K562 (cell line): ENCODE measurements around the gene CERS3. TPM values are rescaled to one million over a fixed set of nuclear protein-coding genes. Genes with fewer than 3 reads are reported as not detected.

ENCODE experiments used
- ATAC-seq: fragments of 200-7000 bp; cut with Tn5 transposase; 3 replicates; pipeline ENCODE4 v1.9.1; 2020; ENCODE audit warnings: moderate library complexity
- BruUV-seq: library from RNA; stranded (reverse); fragments of 400-500 nt; replicated peaks from 2 replicates; lab custom pipeline; 2021; lab: Mats Ljungman, UMichigan
- CTCF ChIA-PET: fragments of 300-600 bp; formaldehyde crosslinking; extraction: SDS; loops from one replicate; lab custom pipeline; 2021; ENCODE audit warnings: low intra/inter-chr PET ratio; lab: Yijun Ruan, JAX
- POLR2A ChIA-PET: fragments of 300-600, 350-650 bp; sonication (Branson Sonifier 250); formaldehyde crosslinking; extraction: SDS; loops from one replicate; lab custom pipeline; 2021; ENCODE audit warnings: antibody characterized with exemption, inconsistent platforms; lab: Yijun Ruan, JAX
- DNase-seq, 4 experiments: peaks; one replicate each; pipeline versions ENCODE4 v3.0.0 to v3.0.0-alpha.2; 2011 to 2018; ENCODE audit warnings: low spot score in 3 of 4, mixed read lengths in 3 of 4; ENCODE audit errors: extremely low read depth in 1 of 4
- FAIRE-seq: peaks from 2 replicates; lab custom pipeline; 2011; peaks lifted over from hg19 to GRCh38; lab: Jason Lieb, UNC
- H2AFZ ChIP-seq: 2 replicates; pipeline ENCODE4 v1.6.0; 2011; ENCODE audit warnings: low read depth, low read length, control low read depth, inconsistent platforms
- H3K27ac ChIP-seq: fragments of 200-600 bp; 3 replicates; pipeline ENCODE4 v1.8.0; 2011; ENCODE audit warnings: low read depth, mild to moderate bottlenecking, control low read depth, inconsistent platforms, low read length, moderate library complexity, mixed read lengths; ENCODE audit errors: extremely low read depth
- H3K27me3 ChIP-seq, 2 experiments: fragments of 300-600 bp in 1 of 2; 2 replicates in 1 of 2; 3 replicates in 1 of 2; pipeline versions ENCODE4 v1.6.0 to v1.8.0; 2011; ENCODE audit warnings: inconsistent platforms in 2 of 2, low read length in 2 of 2, mild to moderate bottlenecking in 1 of 2, mixed read lengths in 1 of 2, moderate library complexity in 1 of 2; ENCODE audit not compliant: control insufficient read depth in 2 of 2, insufficient read depth in 2 of 2
- H3K36me3 ChIP-seq: fragments of 300-600 bp; 3 replicates; pipeline ENCODE4 v1.8.0; 2011; ENCODE audit warnings: mild to moderate bottlenecking, low read length, inconsistent platforms; ENCODE audit not compliant: control insufficient read depth, insufficient read depth
- H3K4me1 ChIP-seq, 2 experiments: fragments of 200-600 bp in 1 of 2; replicated peaks in 1 of 2; 2 replicates in 1 of 2; 3 replicates in 1 of 2; pipeline versions ENCODE4 v1.5.1 to v1.8.0; 2011; ENCODE audit warnings: inconsistent platforms in 2 of 2, low read length in 2 of 2, mild to moderate bottlenecking in 1 of 2, mixed read lengths in 1 of 2, moderate library complexity in 1 of 2; ENCODE audit not compliant: control insufficient read depth in 2 of 2, insufficient read depth in 2 of 2
- H3K4me2 ChIP-seq: 2 replicates; pipeline ENCODE4 v1.6.1; 2011; ENCODE audit warnings: low read length, control low read depth, inconsistent platforms, mixed read lengths; ENCODE audit not compliant: insufficient read depth
- H3K4me3 ChIP-seq: fragments of 200-600 bp; sonication (generic), shearing (Covaris generic); 2 replicates; pipeline ENCODE4 v1.5.1; 2016; ENCODE audit warnings: control low read depth, inconsistent platforms
- H3K79me2 ChIP-seq: fragments of 200-600 bp; 3 replicates; pipeline ENCODE4 v1.8.0; 2011; ENCODE audit warnings: low read length, inconsistent platforms; ENCODE audit not compliant: control insufficient read depth, insufficient read depth
- H3K9ac ChIP-seq, 2 experiments: 2 replicates each; pipeline versions ENCODE4 v1.6.0 to v1.6.1; 2011; ENCODE audit warnings: low read depth in 2 of 2, low read length in 2 of 2, control low read depth in 1 of 2, inconsistent platforms in 1 of 2, mild to moderate bottlenecking in 1 of 2, mixed read lengths in 1 of 2; ENCODE audit not compliant: insufficient read depth in 1 of 2
- H3K9me1 ChIP-seq: one replicate; pipeline ENCODE4 v1.6.0; 2011; ENCODE audit warnings: inconsistent platforms, mild to moderate bottlenecking, low read length, moderate library complexity; ENCODE audit not compliant: control insufficient read depth, insufficient read depth
- H3K9me3 ChIP-seq: replicated peaks from 2 replicates; pipeline ENCODE4 v1.5.1; 2011; ENCODE audit warnings: low read depth, low read length, inconsistent platforms; ENCODE audit not compliant: control insufficient read depth, insufficient read depth
- H4K20me1 ChIP-seq: replicated peaks from 2 replicates; pipeline ENCODE4 v1.6.1; 2011; ENCODE audit warnings: low read length, inconsistent platforms, mixed read lengths; ENCODE audit not compliant: control insufficient read depth, insufficient read depth
- KHSRP ChIP-seq: fragments of 450-650 bp; IDR thresholded peaks from 2 replicates; pipeline ENCODE4 v1.6.1; 2017
- KLF1 ChIP-seq: fragments of 450-650 bp; IDR thresholded peaks from 2 replicates; pipeline ENCODE4 v1.6.1; 2016; ENCODE audit warnings: missing genetic modification characterization, missing compliant biosample characterization
- MTF1 ChIP-seq: fragments of 250-450 bp; sonication (Bioruptor Pico); IDR thresholded peaks from 2 replicates; pipeline ENCODE4 v1.9.0; 2021; ENCODE audit warnings: moderate library complexity, mild to moderate bottlenecking, inconsistent platforms, borderline replicate concordance
- NCOR1 ChIP-seq: fragments of 450-650 bp; IDR thresholded peaks from 2 replicates; pipeline ENCODE4 v1.6.1; 2016; ENCODE audit warnings: mild to moderate bottlenecking, moderate library complexity
- NFATC3 ChIP-seq: fragments of 450-650 bp; IDR thresholded peaks from 2 replicates; pipeline ENCODE4 v1.6.1; 2017; ENCODE audit warnings: mild to moderate bottlenecking
- PHF8 ChIP-seq: fragments of 200-600 bp; sonication (generic); IDR thresholded peaks from 2 replicates; pipeline ENCODE4 v1.6.1; 2012; ENCODE audit warnings: mixed run types, mild to moderate bottlenecking, inconsistent platforms, low read length, moderate library complexity, borderline replicate concordance
- POLR2H ChIP-seq: IDR thresholded peaks from 2 replicates; pipeline ENCODE4 v1.6.1; 2016; ENCODE audit warnings: missing genetic modification characterization, low read depth, mild to moderate bottlenecking, control low read depth, missing compliant biosample characterization, moderate library complexity
- SP2 ChIP-seq: IDR thresholded peaks from 2 replicates; pipeline ENCODE4 v1.6.1; 2011; ENCODE audit warnings: mild to moderate bottlenecking, low read depth, low read length, moderate library complexity; ENCODE audit not compliant: poor library complexity, severe bottlenecking; ENCODE audit errors: extremely low read depth
- SRSF1 ChIP-seq: fragments of 200-400 bp; formaldehyde crosslinking; IDR thresholded peaks from 2 replicates; pipeline ENCODE4 v1.6.1; 2017; ENCODE audit warnings: mild to moderate bottlenecking, low read depth, low read length, moderate library complexity
- ZNF780A ChIP-seq: fragments of 250-450 bp; sonication (Bioruptor Pico); IDR thresholded peaks from 2 replicates; pipeline ENCODE4 v1.5.0; 2021; ENCODE audit warnings: mild to moderate bottlenecking
- WGBS: fragments of 100-300 bp; shearing (Covaris generic); methylation state at CpG from one replicate; pipeline ENCODE4 v1.1.6; 2016; ENCODE audit warnings: low coverage, mixed read lengths; ENCODE audit not compliant: insufficient coverage; ENCODE audit errors: missing lambda C conversion rate; 5-methylcytosine and 5-hydroxymethylcytosine counted together
- in situ Hi-C: fragments of 300-500 bp; cut with MboI; formaldehyde crosslinking; loops from 4 replicates; pipeline ENCODE4 v1.15.0; 2018; ENCODE audit warnings: inconsistent platforms, mixed read lengths
- intact Hi-C: fragments of 100-400 bp; cut with micrococcal nuclease; formaldehyde crosslinking; loops from 2 replicates; pipeline ENCODE4 v1.14.2; 2022
- polyA plus RNA-seq, 8 experiments: library from polyadenylated mRNA; depleted of rRNA in 4 of 8; stranded (reverse) in 5 of 8; unstranded in 3 of 8; fragments of >200 nt; fragmentation: Nextera tagmentation in 2 of 8; fragmentation: Illumina TruSeq in 1 of 8; extraction: Ambion mirVana in 2 of 8; extraction: Trizol in 1 of 8; gene quantifications; 2 replicates each; pipeline versions ENCODE4 v1.2.1 to v1.2.3, GENCODE V29; 2011 to 2014; ENCODE audit warnings: inconsistent platforms in 1 of 8, missing spikeins in 1 of 8
- total RNA-seq, 7 experiments: library from RNA; depleted of rRNA in 6 of 7; stranded (reverse); fragments of >200 nt in 6 of 7; fragmentation: Illumina TruSeq in 2 of 7; extraction: Trizol in 2 of 7; gene quantifications; 2 replicates each; pipeline versions ENCODE4 v1.2.1 to v1.2.3, GENCODE V29; 2011 to 2021; ENCODE audit warnings: low replicate concordance in 1 of 7
- TF ChIP-seq, protein P1 (sequence below): fragments of 450-650 bp; formaldehyde crosslinking; conservative IDR thresholded peaks from 2 replicates; pipeline ENCODE4 v1.4.0; 2022; ENCODE audit warnings: mild to moderate bottlenecking, missing genetic modification characterization
- TF ChIP-seq, protein P2 (sequence below): sonication (generic); IDR thresholded peaks from 2 replicates; pipeline ENCODE4 v1.6.1; 2016

CERS3 gene
- total and polyA plus RNA-seq, 9 of the 15 experiments (the other 6 are each of a cell fraction or from before 2014, with no cell fraction given): not detected

DNA sequence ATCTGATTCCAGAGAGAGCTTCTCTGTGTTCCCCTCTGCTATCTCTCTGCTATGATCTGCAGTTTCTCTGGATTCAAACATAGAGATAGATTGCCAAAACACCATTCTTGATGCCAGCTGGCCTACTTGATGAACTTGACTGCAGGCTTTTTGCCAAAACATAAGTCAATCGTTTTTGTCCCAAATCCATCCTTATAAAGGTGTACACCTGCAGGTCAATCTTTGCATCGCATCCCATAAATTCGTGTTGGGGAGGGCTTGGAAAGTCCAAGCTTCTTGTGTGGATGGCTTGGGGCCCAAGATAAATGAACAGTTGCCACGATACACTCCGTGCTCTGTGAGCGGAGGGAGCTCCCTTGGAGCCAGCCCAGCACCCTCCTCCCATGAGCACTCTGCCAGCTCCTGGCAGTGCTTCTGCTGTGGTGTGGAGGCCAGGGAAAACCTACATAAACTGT lies 2.7 kb downstream of the CERS3 start:
- H4K20me1 ChIP-seq: no peaks in the 10 kb centered on the region; the same call in 1 of the 2 replicates
- no peak overlapping the region for H3K4me3 ChIP-seq
- H3K9me3 ChIP-seq: no peaks in the 10 kb centered on the region
- H3K9me1 ChIP-seq: no peaks in the 10 kb centered on the region
- ChIA-PET CTCF (no interaction called here), POLR2A (no interaction called here)
- H3K9ac ChIP-seq: no peak overlapping the region
- intact Hi-C loops (no loop called here), in situ Hi-C loops (no loop called here)
- H3K36me3 ChIP-seq: no peaks in the 10 kb centered on the region
- H3K4me1 ChIP-seq: no peaks in the 10 kb centered on the region
- FAIRE-seq: no peak
- no TSS peak for BruUV-seq
- no peak for ATAC-seq
- peaks cover 9 to 23% of the 10 kb centered on the region in 2 experiments; a peak in 4 of 5 replicates for H3K27me3 ChIP-seq
- H3K27ac ChIP-seq: no peak overlapping the region
- H3K4me2 ChIP-seq: no peak overlapping the region
- no peak for DNase-seq
- WGBS: 2% methylated on average over 6 of the region's 6 CpGs
- TF ChIP-seq KHSRP: no peak
- TF ChIP-seq MTF1: no peak
- no peak for TF ChIP-seq KLF1 (tag)
- no peak for TF ChIP-seq PHF8
- no peak overlapping the region for H2AFZ ChIP-seq
- no peaks in the 10 kb centered on the region for H3K79me2 ChIP-seq

DNA sequence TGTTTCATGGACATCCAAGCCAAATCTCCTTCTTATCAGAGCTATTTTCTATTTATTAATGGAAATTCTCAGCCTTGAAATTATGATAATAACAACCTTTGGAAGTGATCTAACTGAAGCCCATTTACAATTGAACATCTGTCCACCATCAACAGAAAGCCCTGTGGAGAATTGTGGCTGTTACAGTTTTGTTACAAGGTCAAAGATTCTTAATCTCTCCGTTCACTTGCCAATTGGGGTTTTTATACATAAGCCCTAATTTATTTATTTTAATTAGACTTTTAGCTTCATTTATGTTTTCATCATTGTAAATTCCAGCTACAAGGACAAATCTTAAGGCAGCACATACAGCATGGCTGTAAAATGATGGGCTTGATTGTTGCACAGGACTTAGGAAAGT lies 3.3 kb downstream of the CERS3 start:
- Histone ChIP-seq H3K4me2 (no peak overlapping the region), H3K36me3 (no peaks in the 10 kb centered on the region), H3K27me3 (peaks cover 9 to 19% of the 10 kb centered on the region in 2 experiments; a peak in 4 of 5 replicates), H3K4me1 (no peaks in the 10 kb centered on the region), H3K27ac (no peak overlapping the region), H3K9me3 (no peaks in the 10 kb centered on the region), H3K4me3 (no peak overlapping the region), H2AFZ (no peak overlapping the region), H3K79me2 (no peaks in the 10 kb centered on the region), H4K20me1 (no peaks in the 10 kb centered on the region; the same call in 1 of the 2 replicates), H3K9ac (no peak overlapping the region), H3K9me1 (no peaks in the 10 kb centered on the region)
- no TSS peak for BruUV-seq
- FAIRE-seq: no peak
- in situ Hi-C loops: no loop called here
- ChIA-PET POLR2A (interaction anchor here (0.7 kb wide), 1 partner anchor 20 kb away, joined by 3 read pairs; no protein-coding TSS in a partner anchor), CTCF (no interaction called here)
- WGBS: 0% methylated on average over 1 of the region's 1 CpG
- no peak for DNase-seq
- no peak for ATAC-seq
- intact Hi-C loops: no loop called here
- TF ChIP-seq SRSF1 (no peak), ZNF780A (CRISPR knock-in tag) (no peak), NCOR1 (no peak), POLR2H (no peak), NFATC3 (no peak), SP2 (no peak)
- TF ChIP-seq, protein P1, sequence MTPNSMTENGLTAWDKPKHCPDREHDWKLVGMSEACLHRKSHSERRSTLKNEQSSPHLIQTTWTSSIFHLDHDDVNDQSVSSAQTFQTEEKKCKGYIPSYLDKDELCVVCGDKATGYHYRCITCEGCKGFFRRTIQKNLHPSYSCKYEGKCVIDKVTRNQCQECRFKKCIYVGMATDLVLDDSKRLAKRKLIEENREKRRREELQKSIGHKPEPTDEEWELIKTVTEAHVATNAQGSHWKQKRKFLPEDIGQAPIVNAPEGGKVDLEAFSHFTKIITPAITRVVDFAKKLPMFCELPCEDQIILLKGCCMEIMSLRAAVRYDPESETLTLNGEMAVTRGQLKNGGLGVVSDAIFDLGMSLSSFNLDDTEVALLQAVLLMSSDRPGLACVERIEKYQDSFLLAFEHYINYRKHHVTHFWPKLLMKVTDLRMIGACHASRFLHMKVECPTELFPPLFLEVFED (CRISPR knock-in tag): no peak
- TF ChIP-seq, protein P2, sequence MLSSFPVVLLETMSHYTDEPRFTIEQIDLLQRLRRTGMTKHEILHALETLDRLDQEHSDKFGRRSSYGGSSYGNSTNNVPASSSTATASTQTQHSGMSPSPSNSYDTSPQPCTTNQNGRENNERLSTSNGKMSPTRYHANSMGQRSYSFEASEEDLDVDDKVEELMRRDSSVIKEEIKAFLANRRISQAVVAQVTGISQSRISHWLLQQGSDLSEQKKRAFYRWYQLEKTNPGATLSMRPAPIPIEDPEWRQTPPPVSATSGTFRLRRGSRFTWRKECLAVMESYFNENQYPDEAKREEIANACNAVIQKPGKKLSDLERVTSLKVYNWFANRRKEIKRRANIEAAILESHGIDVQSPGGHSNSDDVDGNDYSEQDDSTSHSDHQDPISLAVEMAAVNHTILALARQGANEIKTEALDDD: no peak
